ENCODE results near the gene TESK2. TPM values are rescaled to one million over a fixed set of nuclear protein-coding genes. Genes with fewer than 3 reads are reported as not detected.

The TESK2 gene
- total and polyA plus RNA-seq, 2 of the 8 experiments (the other 6 are each of a cell fraction or from before 2014, with no cell fraction given), result 10.8 to 12.6 TPM

DNA sequence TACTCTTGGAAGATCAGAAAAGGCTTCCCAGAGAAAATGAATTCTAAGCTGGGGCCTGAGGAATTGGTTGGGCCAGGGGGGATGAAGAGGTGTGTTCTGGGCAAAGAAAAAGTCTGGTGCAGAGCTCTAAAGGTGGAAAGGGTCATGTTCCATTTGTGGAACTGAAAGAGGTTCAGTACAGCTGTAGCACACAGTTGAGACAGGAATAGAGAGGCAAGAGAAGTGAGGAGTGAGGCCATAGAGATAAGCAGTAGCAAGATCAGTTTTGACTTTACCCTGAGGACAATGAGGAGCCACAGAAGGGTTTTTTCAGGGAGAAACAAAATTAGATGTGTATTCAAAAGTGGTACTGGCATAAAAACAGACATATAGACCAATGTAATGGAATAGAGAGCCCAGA lies 120.4 kb downstream of the TESK2 start:
- POLR2A ChIA-PET (ENCODE audit: partially characterized antibody), result interaction anchor here (1.7 kb wide), 1 partner anchor 15 kb away, joined by 3 read pairs; no protein-coding TSS in a partner anchor

More for the DNA sequence above, 120.4 kb downstream of the TESK2 start:
- no peaks in the 10 kb centered on the region for H3K23me2 ChIP-seq (ENCODE audit: low read depth, low read length)
- no peak overlapping the region for H2BK5ac ChIP-seq (ENCODE audit: low read depth, low read length)
- CTCF ChIA-PET (ENCODE audit: partially characterized antibody), result interaction anchor here (1.2 kb wide), 1 partner anchor 184 kb away, joined by 3 read pairs; no protein-coding TSS in a partner anchor
- H2BK12ac ChIP-seq (ENCODE audit: low read depth, low read length), result no peak overlapping the region
- no peak overlapping the region for H2BK20ac ChIP-seq (ENCODE audit: low read length)
- no peak overlapping the region for H3K14ac ChIP-seq (ENCODE audit: insufficient read length)
- TF ChIP-seq TAF7 (optimal IDR thresholded peaks at IDR 0.05; ENCODE audit: borderline replicate concordance, low read depth, low read length) (no peak), JUND (IDR thresholded peaks at IDR 0.05; ENCODE audit: low read length) (no peak), PHF8 (conservative IDR thresholded peaks at IDR 0.05; ENCODE audit: low read depth, low read length) (no peak), FOSL1 (IDR thresholded peaks at IDR 0.05; ENCODE audit: insufficient read depth, low read depth, low read length) (no peak)
- no peaks in the 10 kb centered on the region for H3K79me2 ChIP-seq (ENCODE audit: control insufficient read depth in 1 of 2, insufficient read depth in 2 of 2, low read length in 2 of 2)
- H3K4me3 ChIP-seq (ENCODE audit: extremely low read depth in 1 of 4, insufficient read depth in 2 of 4, low read depth in 3 of 4, low read length in 4 of 4), result no peak overlapping the region
- H2AK5ac ChIP-seq (ENCODE audit: low read depth, low read length), result no peak overlapping the region
- H3K79me1 ChIP-seq (ENCODE audit: low read depth, low read length), result no peaks in the 10 kb centered on the region
- H2BK120ac ChIP-seq (replicated peaks; ENCODE audit: low read depth, low read length), result no peak overlapping the region
- no peak overlapping the region for H3K9ac ChIP-seq (replicated peaks in 1 of 4; ENCODE audit: extremely low read depth in 1 of 4, low read depth in 3 of 4, low read length in 3 of 4)
- H3K36me3 ChIP-seq (ENCODE audit: control insufficient read depth in 2 of 4, insufficient read depth in 4 of 4, low read length in 3 of 4), result no peaks in the 10 kb centered on the region
- H4K20me1 ChIP-seq (replicated peaks in 1 of 2; ENCODE audit: control insufficient read depth in 1 of 2, insufficient read depth in 2 of 2, low read length in 2 of 2), result no peaks in the 10 kb centered on the region
- DNase-seq (ENCODE audit: low read depth in 1 of 2, low spot score in 2 of 2), result no peak
- no peak overlapping the region for H3K4me2 ChIP-seq (ENCODE audit: insufficient read depth in 1 of 2, low read depth in 2 of 2, low read length in 2 of 2)
- H3K9me3 ChIP-seq (ENCODE audit: insufficient read depth in 2 of 2, low read depth in 1 of 2, low read length in 1 of 2), result no peaks in the 10 kb centered on the region
- no peak overlapping the region for H2BK15ac ChIP-seq (ENCODE audit: low read length)
- no peak overlapping the region for H3K4ac ChIP-seq (replicated peaks; ENCODE audit: insufficient read length, low read depth, low read length)
- H3K27ac ChIP-seq (ENCODE audit: low read depth, low read length), result no peak overlapping the region
- no peak overlapping the region for H4K8ac ChIP-seq (ENCODE audit: extremely low read depth, insufficient read depth, low read length)
- no peak overlapping the region for H4K5ac ChIP-seq (ENCODE audit: insufficient read length, low read depth, low read length)
- FAIRE-seq, result no peak
- no peak overlapping the region for H2AFZ ChIP-seq (ENCODE audit: low read length)
- H4K91ac ChIP-seq (replicated peaks; ENCODE audit: insufficient read length, low read length), result no peak overlapping the region
- no peak overlapping the region for H3K56ac ChIP-seq (replicated peaks; ENCODE audit: insufficient read length, low read depth, low read length)
- no peak overlapping the region for H3K18ac ChIP-seq (ENCODE audit: extremely low read depth, low read length)
- no peaks in the 10 kb centered on the region for H3K27me3 ChIP-seq (replicated peaks in 1 of 4; ENCODE audit: control insufficient read depth in 3 of 4, extremely low read depth in 1 of 4, insufficient read depth in 3 of 4, low read length in 3 of 4)
- H3K23ac ChIP-seq (ENCODE audit: insufficient read length), result no peak overlapping the region
- no peaks in the 10 kb centered on the region for H3K4me1 ChIP-seq (replicated peaks in 1 of 4; ENCODE audit: control insufficient read depth in 3 of 4, insufficient read depth in 4 of 4, low read length in 3 of 4)
